Gastrocnemius medialis (tissue), 4 donors: ENCODE results near the gene TMSB15C. TPM values are rescaled to one million over a fixed set of nuclear protein-coding genes. Genes with fewer than 3 reads are reported as not detected.

Experiments used
- ATAC-seq, 2 donors: fragments of 150-250 bp; one replicate each; pipeline ENCODE4 v1.9.1; 2016
- DNase-seq, 2 donors: peaks; one replicate each; pipeline ENCODE4 v3.0.0-alpha.2; 2019
- H3K27ac ChIP-seq, 4 donors: fragments of 200-600 bp; sonication (generic); 1 replicate in 1 of 4; 2 replicates in 3 of 4; pipeline ENCODE4 v1.5.1; 2016 to 2018; ENCODE audit warnings: mild to moderate bottlenecking in 2 of 4, moderate library complexity in 1 of 4
- H3K27me3 ChIP-seq, 3 donors: fragments of 200-600 bp; sonication (generic) in 2 of 3; 1 replicate in 1 of 3; 2 replicates in 2 of 3; pipeline versions ENCODE4 v1.5.1 to v1.6.0; 2016 to 2019; ENCODE audit warnings: mild to moderate bottlenecking in 1 of 3, moderate library complexity in 1 of 3
- H3K36me3 ChIP-seq, 2 donors: fragments of 200-600 bp; sonication (generic) in 1 of 2; one replicate each; pipeline ENCODE4 v1.5.1; 2017 to 2018
- H3K4me1 ChIP-seq, 2 donors: fragments of 200-600 bp; sonication (generic) in 1 of 2; one replicate each; pipeline ENCODE4 v1.5.1; 2016 to 2017; ENCODE audit warnings: mild to moderate bottlenecking in 2 of 2
- H3K4me3 ChIP-seq, 4 donors: fragments of 200-600 bp; sonication (generic) in 3 of 4; 1 replicate in 1 of 4; 2 replicates in 3 of 4; pipeline ENCODE4 v1.5.1; 2016 to 2019; ENCODE audit warnings: mild to moderate bottlenecking in 2 of 4
- H3K9me3 ChIP-seq, 3 donors: fragments of 200-600 bp; sonication (generic) in 2 of 3; 1 replicate in 1 of 3; 2 replicates in 2 of 3; pipeline ENCODE4 v1.5.1; 2016 to 2019
- POLR2A ChIP-seq, 2 donors: fragments of 450-650 bp; IDR thresholded peaks; one replicate each; pipeline ENCODE4 v1.6.1; 2017; ENCODE audit warnings: antibody characterized with exemption in 2 of 2, mild to moderate bottlenecking in 2 of 2, moderate library complexity in 2 of 2
- in situ Hi-C, 4 donors: fragments of 200-750 bp; cut with MboI; loops; one replicate each; pipeline versions ENCODE4 v1.15.0 to v1.8.0; 2017; ENCODE audit warnings: low sequenced_read_pairs in 4 of 4
- intact Hi-C: fragments of 100-400 bp; cut with DNase I; formaldehyde crosslinking; loops from one replicate; pipeline ENCODE4 v1.15.1; 2023; ENCODE audit warnings: low total_unique reads
- total RNA-seq, 4 donors: library from RNA; depleted of rRNA; stranded (reverse); fragments of >200 nt; gene quantifications; one replicate each; pipeline versions ENCODE4 v1.1.0 to v1.2.3, GENCODE V29; 2016
- TF ChIP-seq, protein P1 (sequence below), 5 experiments: fragments of 450-650 bp in 3 of 5; fragments of 200-600 bp in 2 of 5; sonication (generic) in 2 of 5; IDR thresholded peaks in 4 of 5; conservative IDR thresholded peaks in 1 of 5; 1 replicate in 4 of 5; 2 replicates in 1 of 5; pipeline ENCODE4 v1.5.1; 2016 to 2019; ENCODE audit warnings: antibody characterized with exemption in 5 of 5, mild to moderate bottlenecking in 3 of 5, moderate library complexity in 3 of 5

TMSB15C gene
- total RNA-seq, 4 donors from 2014 or later, result 0.09 to 0.41 TPM; not detected in 2

DNA sequence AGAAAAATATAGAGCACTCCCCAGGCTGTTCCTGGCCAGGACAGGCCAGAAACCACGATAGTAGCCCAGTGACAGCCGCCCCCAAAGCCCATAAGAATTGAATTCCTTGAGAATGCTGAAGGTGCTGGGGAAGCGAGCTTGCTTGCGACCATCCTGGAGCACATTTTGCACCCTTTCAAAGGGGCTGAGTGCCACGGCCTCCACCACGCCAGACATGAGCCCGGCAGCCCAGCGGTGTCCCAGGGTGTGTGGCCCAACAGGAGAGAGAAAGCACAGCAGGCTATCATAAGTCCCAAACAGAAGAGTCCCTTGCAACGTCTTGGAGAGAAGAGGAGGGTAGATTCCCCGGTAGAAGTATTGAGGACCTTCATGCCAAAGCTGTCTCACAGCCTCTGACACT is 28.6 kb upstream of the TMSB15C start:
- DNase-seq (no peak), ATAC-seq (no peak)
- intact Hi-C loops, result no loop called here
- in situ Hi-C loops, result no loop called here
- H3K4me1 ChIP-seq, result no peaks in the 10 kb centered on the region
- no peaks in the 10 kb centered on the region for H3K36me3 ChIP-seq
- no peak overlapping the region for H3K4me3 ChIP-seq
- no peaks in the 10 kb centered on the region for H3K27me3 ChIP-seq
- no peaks in the 10 kb centered on the region for H3K9me3 ChIP-seq
- TF ChIP-seq, protein P1, sequence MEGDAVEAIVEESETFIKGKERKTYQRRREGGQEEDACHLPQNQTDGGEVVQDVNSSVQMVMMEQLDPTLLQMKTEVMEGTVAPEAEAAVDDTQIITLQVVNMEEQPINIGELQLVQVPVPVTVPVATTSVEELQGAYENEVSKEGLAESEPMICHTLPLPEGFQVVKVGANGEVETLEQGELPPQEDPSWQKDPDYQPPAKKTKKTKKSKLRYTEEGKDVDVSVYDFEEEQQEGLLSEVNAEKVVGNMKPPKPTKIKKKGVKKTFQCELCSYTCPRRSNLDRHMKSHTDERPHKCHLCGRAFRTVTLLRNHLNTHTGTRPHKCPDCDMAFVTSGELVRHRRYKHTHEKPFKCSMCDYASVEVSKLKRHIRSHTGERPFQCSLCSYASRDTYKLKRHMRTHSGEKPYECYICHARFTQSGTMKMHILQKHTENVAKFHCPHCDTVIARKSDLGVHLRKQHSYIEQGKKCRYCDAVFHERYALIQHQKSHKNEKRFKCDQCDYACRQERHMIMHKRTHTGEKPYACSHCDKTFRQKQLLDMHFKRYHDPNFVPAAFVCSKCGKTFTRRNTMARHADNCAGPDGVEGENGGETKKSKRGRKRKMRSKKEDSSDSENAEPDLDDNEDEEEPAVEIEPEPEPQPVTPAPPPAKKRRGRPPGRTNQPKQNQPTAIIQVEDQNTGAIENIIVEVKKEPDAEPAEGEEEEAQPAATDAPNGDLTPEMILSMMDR (IDR thresholded peaks at IDR 0.05 in 4 of 5, conservative IDR thresholded peaks at IDR 0.05 in 1 of 5), result no peak
- TF ChIP-seq POLR2A (IDR thresholded peaks at IDR 0.05), result no peak
- H3K27ac ChIP-seq, result no peak overlapping the region

GRCh38 chrX:104098919-104099318 is 22.9 kb upstream of the TMSB15C start:
- no peaks in the 10 kb centered on the region for H3K9me3 ChIP-seq
- DNase-seq, result no peak
- intact Hi-C loops (loop anchor here (1.0 to 2.0 kb wide), 2 partner anchors 14 to 37 kb away; partner anchors contain the start of gene ZCCHC18), in situ Hi-C loops (no loop called here)
- no peak overlapping the region for H3K27ac ChIP-seq
- H3K4me3 ChIP-seq, result no peak overlapping the region
- no peak for TF ChIP-seq POLR2A (IDR thresholded peaks at IDR 0.05)
- TF ChIP-seq, protein P1 (IDR thresholded peaks at IDR 0.05 in 4 of 5, conservative IDR thresholded peaks at IDR 0.05 in 1 of 5), result no peak
- no peaks in the 10 kb centered on the region for H3K36me3 ChIP-seq
- H3K4me1 ChIP-seq, result no peaks in the 10 kb centered on the region
- peaks cover 0 to 3% (median 0%) of the 10 kb centered on the region in 3 donors for H3K27me3 ChIP-seq
- ATAC-seq, result no peak

DNA sequence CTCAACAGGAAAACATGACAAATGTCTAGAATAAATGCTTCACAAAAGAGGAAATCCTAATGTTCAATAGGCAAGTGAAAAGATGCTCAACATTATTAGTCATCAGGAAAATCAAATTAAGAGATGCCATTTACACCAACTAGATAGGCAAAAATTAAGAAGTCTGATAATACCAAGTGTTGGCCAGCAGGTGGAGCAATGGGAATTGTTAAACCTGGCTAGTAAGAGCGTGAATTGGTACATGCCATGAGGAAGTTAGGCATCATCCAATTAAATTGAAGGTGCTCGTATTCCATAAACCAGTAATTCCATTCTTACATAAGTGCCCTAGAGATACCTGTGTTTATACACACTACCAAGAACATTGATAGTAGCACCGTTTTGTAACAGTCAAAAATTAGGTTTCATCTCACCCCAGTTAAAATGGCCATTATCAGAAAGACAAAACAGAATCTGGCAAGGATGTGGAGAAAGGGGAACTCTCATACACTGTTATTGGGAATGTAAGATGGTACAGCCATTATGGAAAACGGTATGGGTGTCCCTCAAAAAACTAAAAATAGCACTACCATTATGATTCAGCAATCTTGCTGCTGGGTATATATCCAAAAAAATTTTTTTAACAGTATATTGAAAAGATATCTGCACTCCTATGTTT is 22.2 kb upstream of the TMSB15C start:
- intact Hi-C loops, result loop anchor here (1.0 to 2.0 kb wide), 2 partner anchors 15 to 38 kb away; partner anchors contain the start of gene ZCCHC18
- Histone ChIP-seq H3K4me1 (no peaks in the 10 kb centered on the region), H3K36me3 (no peaks in the 10 kb centered on the region), H3K9me3 (no peaks in the 10 kb centered on the region), H3K4me3 (no peak overlapping the region), H3K27ac (no peak overlapping the region), H3K27me3 (peaks cover 0 to 7% (median 0%) of the 10 kb centered on the region in 3 donors)
- peak; percentile 4 to 14 for DNase-seq
- peak in 1 of 2 donors; percentile 60 for ATAC-seq
- in situ Hi-C loops, result no loop called here
- no peak for TF ChIP-seq POLR2A (IDR thresholded peaks at IDR 0.05)
- TF ChIP-seq, protein P1 (IDR thresholded peaks at IDR 0.05 in 4 of 5, conservative IDR thresholded peaks at IDR 0.05 in 1 of 5), result peak; percentile 48 to 70 (median 52)

DNA sequence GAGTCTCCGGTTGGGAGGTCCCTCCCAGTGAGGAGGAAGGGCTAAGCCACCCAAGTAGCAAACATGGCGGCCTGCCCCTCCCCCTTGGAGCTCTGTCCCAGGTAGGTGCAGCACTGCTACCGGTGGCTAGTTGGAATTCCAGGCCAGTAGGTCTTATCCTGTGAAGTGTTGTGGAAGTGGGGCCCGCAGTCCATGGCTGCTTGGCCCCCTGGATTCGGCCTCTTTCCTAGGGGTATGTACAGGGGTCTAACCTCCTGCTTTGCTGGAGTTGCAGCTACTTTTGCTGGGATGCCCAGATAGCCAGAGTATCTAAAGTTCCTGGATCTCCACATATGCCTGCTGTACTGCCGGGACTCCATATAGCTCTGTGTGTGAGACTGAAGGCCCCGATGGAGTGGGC is 9.9 kb upstream of the TMSB15C start:
- no peak for ATAC-seq
- intact Hi-C loops (no loop called here), in situ Hi-C loops (no loop called here)
- no peak overlapping the region for H3K27ac ChIP-seq
- H3K9me3 ChIP-seq, result no peaks in the 10 kb centered on the region
- H3K27me3 ChIP-seq, result peaks cover 0 to 8% (median 0%) of the 10 kb centered on the region in 3 donors
- H3K4me1 ChIP-seq, result no peaks in the 10 kb centered on the region
- no peak for DNase-seq
- H3K4me3 ChIP-seq, result no peak overlapping the region
- no peaks in the 10 kb centered on the region for H3K36me3 ChIP-seq
- TF ChIP-seq, protein P1 (IDR thresholded peaks at IDR 0.05 in 4 of 5, conservative IDR thresholded peaks at IDR 0.05 in 1 of 5), result no peak
- no peak for TF ChIP-seq POLR2A (IDR thresholded peaks at IDR 0.05)
